IPS DF 6.9 (cell line): ENCODE data around the gene MTMR1.

Source experiments
- DNase-seq: peaks from one replicate; pipeline ENCODE4 v3.0.0-alpha.2; 2013; ENCODE audit warnings: low read depth, low spot score
- H3K27ac ChIP-seq: one replicate; pipeline ENCODE4 v1.5.1; 2013; ENCODE audit warnings: low read length, control low read depth
- H3K27me3 ChIP-seq: 2 replicates; pipeline ENCODE4 v1.6.1; 2013; ENCODE audit warnings: mild to moderate bottlenecking, low read length; ENCODE audit not compliant: control insufficient read depth, insufficient read depth
- H3K36me3 ChIP-seq: 2 replicates; pipeline ENCODE4 v1.6.1; 2013; ENCODE audit warnings: low read length; ENCODE audit not compliant: control insufficient read depth, insufficient read depth
- H3K4me1 ChIP-seq: 2 replicates; pipeline ENCODE4 v1.6.1; 2013; ENCODE audit warnings: low read length; ENCODE audit not compliant: control insufficient read depth, insufficient read depth
- H3K4me3 ChIP-seq: 2 replicates; pipeline ENCODE4 v1.5.1; 2013; ENCODE audit warnings: mild to moderate bottlenecking, low read length
- H3K9me3 ChIP-seq: 2 replicates; pipeline ENCODE4 v1.6.1; 2013; ENCODE audit warnings: low read length, inconsistent platforms; ENCODE audit not compliant: control insufficient read depth, insufficient read depth
- WGBS: extraction: QIAGEN DNeasy Blood & Tissue Kit; methylation state at CpG from one replicate; pipeline ENCODE4 v1.1.7; 2013; ENCODE audit warnings: mixed read lengths, missing lambda C conversion rate; ENCODE audit not compliant: insufficient read length, insufficient coverage; 5-methylcytosine and 5-hydroxymethylcytosine counted together

MTMR1 gene

GRCh38 chrX:150761819-150762216 lies 68.6 kb downstream of the MTMR1 start:
- Histone ChIP-seq H3K27ac (no peak overlapping the region), H3K9me3 (no peaks in the 10 kb centered on the region), H3K27me3 (no peaks in the 10 kb centered on the region), H3K4me1 (0 out of 2 replicates have a peak, but pooled peaks cover 2% of the 10 kb centered on the region), H3K36me3 (no peaks in the 10 kb centered on the region), H3K4me3 (no peak overlapping the region)
- no peak for DNase-seq
- WGBS, result no CpG with 5 or more reads among the region's 8 CpGs

DNA sequence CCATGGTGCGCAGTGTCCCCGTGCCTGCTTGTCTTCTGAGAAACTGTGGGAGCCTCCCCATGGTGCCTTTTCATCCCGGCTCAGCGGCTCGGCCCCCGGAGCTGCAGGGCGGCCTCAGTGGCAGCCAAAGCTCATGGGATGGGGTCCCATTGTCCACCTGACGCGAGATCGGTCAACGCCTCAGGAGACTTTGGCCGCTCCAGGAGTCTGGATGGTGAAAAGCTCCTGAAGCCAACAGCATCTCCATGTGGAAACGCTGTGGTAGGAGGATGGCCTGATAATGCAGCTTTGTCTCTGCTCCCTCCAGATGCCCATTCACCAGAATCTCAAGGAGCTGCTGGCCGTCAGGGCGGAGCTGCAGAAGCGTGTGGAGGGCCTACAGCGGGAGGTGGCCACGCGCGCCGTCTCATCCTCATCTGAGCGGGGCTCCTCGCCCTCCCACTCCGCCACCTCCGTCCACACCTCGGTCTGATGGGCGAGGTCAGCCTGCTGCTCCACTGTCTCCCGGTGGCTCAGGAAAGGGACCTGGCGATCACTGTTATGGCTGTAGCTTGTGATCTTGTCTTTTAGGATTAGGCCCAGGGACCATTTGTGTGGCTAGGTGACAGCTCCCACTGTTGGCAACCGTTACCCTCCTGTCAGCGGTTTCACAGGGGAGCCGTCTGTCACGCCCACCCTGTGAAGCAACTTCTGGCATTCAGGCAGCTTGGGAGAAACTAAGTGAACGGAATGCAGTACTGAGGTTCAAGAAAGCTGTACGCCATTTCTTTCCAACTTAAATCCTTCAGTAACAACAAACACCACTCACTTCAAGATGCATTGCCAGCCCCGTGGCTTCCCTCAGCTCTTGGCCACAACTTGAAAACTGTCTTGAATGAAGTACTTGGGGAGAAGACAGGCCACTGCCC lies 69.3 kb downstream of the MTMR1 start:
- H3K4me1 ChIP-seq, result 0 out of 2 replicates have a peak, but pooled peaks cover 2% of the 10 kb centered on the region
- H3K27me3 ChIP-seq, result no peaks in the 10 kb centered on the region
- no peak overlapping the region for H3K4me3 ChIP-seq
- no peak for DNase-seq
- H3K27ac ChIP-seq, result no peak overlapping the region
- H3K36me3 ChIP-seq, result no peaks in the 10 kb centered on the region
- WGBS, result no CpG with 5 or more reads among the region's 36 CpGs
- no peaks in the 10 kb centered on the region for H3K9me3 ChIP-seq

GRCh38 chrX:150763303-150763797 lies 70.2 kb downstream of the MTMR1 start:
- no peak for DNase-seq
- H3K36me3 ChIP-seq, result no peaks in the 10 kb centered on the region
- H3K4me1 ChIP-seq, result 0 out of 2 replicates have a peak, but pooled peaks cover 2% of the 10 kb centered on the region
- H3K27ac ChIP-seq, result no peak overlapping the region
- WGBS, result no CpG with 5 or more reads among the region's 13 CpGs
- no peak overlapping the region for H3K4me3 ChIP-seq
- no peaks in the 10 kb centered on the region for H3K27me3 ChIP-seq
- H3K9me3 ChIP-seq, result no peaks in the 10 kb centered on the region

DNA sequence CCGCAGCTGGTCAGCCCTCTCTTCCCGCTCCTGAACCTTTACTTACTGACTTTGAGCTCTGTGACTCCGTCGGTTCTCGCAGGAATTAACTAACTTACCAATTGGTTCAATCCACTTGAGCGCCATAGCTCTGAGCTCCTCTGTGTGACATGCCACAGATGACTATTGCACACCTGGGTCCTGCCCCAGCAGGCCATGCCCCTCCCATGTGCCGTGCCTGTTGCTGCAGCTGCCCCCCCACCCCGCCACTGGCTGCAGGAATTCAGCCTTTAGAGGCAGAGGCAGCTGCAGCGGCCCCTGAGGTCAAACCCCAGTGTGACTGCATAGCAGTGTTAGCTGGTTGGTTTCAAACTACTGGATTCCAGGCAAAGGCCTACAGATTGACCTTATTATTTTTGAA lies 70.6 kb downstream of the MTMR1 start:
- DNase-seq, result no peak
- H3K4me1 ChIP-seq, result 0 out of 2 replicates have a peak, but pooled peaks cover 2% of the 10 kb centered on the region
- no peaks in the 10 kb centered on the region for H3K36me3 ChIP-seq
- no peaks in the 10 kb centered on the region for H3K27me3 ChIP-seq
- H3K9me3 ChIP-seq, result no peaks in the 10 kb centered on the region
- no peak overlapping the region for H3K4me3 ChIP-seq
- WGBS, result no CpG with 5 or more reads among the region's 9 CpGs
- H3K27ac ChIP-seq, result no peak overlapping the region

- no CpG with 5 or more reads among the region's 9 CpGs for WGBS
- no peak for DNase-seq
- no peaks in the 10 kb centered on the region for H3K36me3 ChIP-seq
- H3K4me1 ChIP-seq, result 0 out of 2 replicates have a peak, but pooled peaks cover 2% of the 10 kb centered on the region
- H3K27ac ChIP-seq, result no peak overlapping the region
- no peak overlapping the region for H3K4me3 ChIP-seq
- no peaks in the 10 kb centered on the region for H3K27me3 ChIP-seq
- H3K9me3 ChIP-seq, result no peaks in the 10 kb centered on the region
These were observed 72.0 kb downstream of the MTMR1 start for GRCh38 chrX:150765237-150765636.

DNA sequence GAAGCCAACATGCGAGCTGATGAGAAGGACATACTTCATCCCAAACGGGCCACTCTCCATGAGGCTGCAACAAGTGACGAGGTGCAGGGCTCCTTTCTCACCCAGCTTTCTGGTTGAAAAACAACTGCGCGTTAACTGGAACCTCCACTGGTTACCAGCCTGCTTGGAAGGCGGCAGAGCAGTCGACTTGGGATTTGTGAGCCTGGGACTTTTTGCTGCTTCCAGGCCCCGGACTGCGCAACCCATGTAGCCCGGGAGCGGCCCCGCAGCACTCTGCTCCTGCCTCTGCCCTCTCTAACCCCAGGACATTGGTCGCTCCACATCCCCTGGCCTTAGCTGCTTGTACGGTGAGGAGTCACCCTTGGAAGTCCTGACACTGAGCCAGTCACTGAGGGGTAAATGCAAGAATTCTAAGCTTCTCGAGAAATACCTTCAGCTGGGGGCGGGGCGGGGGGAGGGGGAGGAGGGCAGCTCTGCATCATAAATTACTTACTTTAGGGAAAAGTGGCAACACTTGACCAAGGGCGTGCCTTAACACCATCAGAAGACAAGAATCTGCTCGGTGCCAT lies 72.7 kb downstream of the MTMR1 start:
- no peak for DNase-seq
- 0 out of 2 replicates have a peak, but pooled peaks cover 2% of the 10 kb centered on the region for H3K4me1 ChIP-seq
- no peaks in the 10 kb centered on the region for H3K36me3 ChIP-seq
- H3K27ac ChIP-seq, result no peak overlapping the region
- no peaks in the 10 kb centered on the region for H3K27me3 ChIP-seq
- no peaks in the 10 kb centered on the region for H3K9me3 ChIP-seq
- no peak overlapping the region for H3K4me3 ChIP-seq
- no CpG with 5 or more reads among the region's 19 CpGs for WGBS

DNA sequence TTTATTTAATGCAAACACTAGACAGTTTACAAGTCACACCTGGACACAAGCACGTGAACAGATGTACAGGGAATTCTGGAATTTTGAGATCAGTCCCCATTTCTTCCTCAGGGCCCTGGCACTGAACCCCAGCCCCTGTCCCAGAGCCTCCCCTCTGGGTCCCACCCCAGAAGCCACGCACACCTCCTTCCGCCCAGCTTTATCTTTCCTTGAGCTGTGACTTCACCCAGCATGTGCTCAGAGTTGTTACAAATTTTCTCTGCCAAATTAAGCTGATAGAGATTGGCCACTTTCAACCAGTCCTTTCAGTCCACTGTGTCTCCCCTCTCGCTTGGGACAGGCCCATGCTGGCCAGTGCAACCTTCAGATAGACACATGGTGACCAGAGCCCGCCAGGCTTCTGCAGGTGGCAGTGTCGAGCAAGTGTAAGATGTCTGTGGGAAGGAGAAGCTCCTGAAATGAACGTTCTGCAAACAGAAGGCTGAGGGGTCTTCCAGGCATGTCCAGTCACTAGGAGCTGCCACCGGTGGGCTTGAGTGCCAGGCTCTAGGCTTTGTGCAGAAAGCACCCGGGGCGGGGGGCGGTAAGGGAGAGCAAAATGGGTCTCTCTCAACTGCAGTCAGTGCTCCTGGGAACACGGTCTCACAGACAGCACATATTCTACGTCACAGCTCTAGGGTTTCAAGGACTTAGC lies 73.3 kb downstream of the MTMR1 start:
- no CpG with 5 or more reads among the region's 13 CpGs for WGBS
- DNase-seq, result no peak
- Histone ChIP-seq H3K4me3 (no peak overlapping the region), H3K4me1 (0 out of 2 replicates have a peak, but pooled peaks cover 2% of the 10 kb centered on the region), H3K9me3 (no peaks in the 10 kb centered on the region), H3K27me3 (no peaks in the 10 kb centered on the region), H3K36me3 (no peaks in the 10 kb centered on the region), H3K27ac (no peak overlapping the region)

- no peaks in the 10 kb centered on the region for H3K27me3 ChIP-seq
- no peaks in the 10 kb centered on the region for H3K9me3 ChIP-seq
- no peak for DNase-seq
- H3K4me3 ChIP-seq, result no peak overlapping the region
- H3K4me1 ChIP-seq, result 0 out of 2 replicates have a peak, but pooled peaks cover 2% of the 10 kb centered on the region
- no peaks in the 10 kb centered on the region for H3K36me3 ChIP-seq
- no peak overlapping the region for H3K27ac ChIP-seq
- WGBS, result no CpG with 5 or more reads among the region's 9 CpGs
These were observed 73.8 kb downstream of the MTMR1 start for GRCh38 chrX:150767045-150767395.

- H3K4me3 ChIP-seq, result no peak overlapping the region
- H3K9me3 ChIP-seq, result no peaks in the 10 kb centered on the region
- no peaks in the 10 kb centered on the region for H3K27me3 ChIP-seq
- 0 out of 2 replicates have a peak, but pooled peaks cover 2% of the 10 kb centered on the region for H3K4me1 ChIP-seq
- WGBS, result no CpG with 5 or more reads among the region's 17 CpGs
- no peaks in the 10 kb centered on the region for H3K36me3 ChIP-seq
- no peak overlapping the region for H3K27ac ChIP-seq
- no peak for DNase-seq
These were observed 74.4 kb downstream of the MTMR1 start for GRCh38 chrX:150767475-150768131.

- H3K4me3 ChIP-seq, result no peak overlapping the region
- no peaks in the 10 kb centered on the region for H3K36me3 ChIP-seq
- H3K9me3 ChIP-seq, result no peaks in the 10 kb centered on the region
- H3K27ac ChIP-seq, result no peak overlapping the region
- no peak for DNase-seq
- no CpG with 5 or more reads among the region's 10 CpGs for WGBS
- H3K4me1 ChIP-seq, result 0 out of 2 replicates have a peak, but pooled peaks cover 2% of the 10 kb centered on the region
- no peaks in the 10 kb centered on the region for H3K27me3 ChIP-seq
These were observed 74.9 kb downstream of the MTMR1 start for GRCh38 chrX:150768132-150768485.
